NB4 (cell line): ENCODE results near the gene PCDH20.

ENCODE experiments used
- DNase-seq: peaks from one replicate; pipeline ENCODE4 v3.0.0; 2010; ENCODE audit warnings: low read depth
- H3K4me3 ChIP-seq: one replicate; pipeline ENCODE4 v1.5.1; 2011; ENCODE audit warnings: mild to moderate bottlenecking, low read depth, low read length, moderate library complexity
- CTCF ChIP-seq: IDR thresholded peaks from one replicate; pipeline ENCODE4 v1.5.1; 2012; ENCODE audit warnings: low read depth, low read length
- MAX ChIP-seq: IDR thresholded peaks from 2 replicates; pipeline ENCODE4 v1.6.1; 2011; ENCODE audit warnings: low read depth, low read length
- MYC ChIP-seq: IDR thresholded peaks from 2 replicates; pipeline ENCODE4 v1.6.1; 2011; ENCODE audit warnings: low read depth, low read length
- POLR2A ChIP-seq: IDR thresholded peaks from 2 replicates; pipeline ENCODE4 v1.6.1; 2011; ENCODE audit warnings: mild to moderate bottlenecking; ENCODE audit not compliant: insufficient read length; ENCODE audit errors: extremely low read depth

Gene PCDH20

GRCh38 chr13:61415749-61416148, at the start of gene PCDH20:
Gene PCDH20, minus strand, starts transcription at chr13:61415849. Its CDS starts 691 bp downstream, at chr13:61415158.
- no peak for DNase-seq
- no peak for TF ChIP-seq POLR2A
- no peak for TF ChIP-seq MYC
- no peak for TF ChIP-seq CTCF
- H3K4me3 ChIP-seq: no peak within 1 kb of the TSS

- DNase-seq: no peak
- no peak overlapping the region for H3K4me3 ChIP-seq
- TF ChIP-seq MAX: no peak
- TF ChIP-seq POLR2A: no peak
Observed at GRCh38 chr13:61463024-61463423, 47.4 kb upstream of the PCDH20 start.

GRCh38 chr13:61453121-61453520, 37.5 kb upstream of the PCDH20 start:
- no peak for DNase-seq
- TF ChIP-seq MYC (no peak), MAX (no peak), CTCF (no peak), POLR2A (no peak)
- no peak overlapping the region for H3K4me3 ChIP-seq

GRCh38 chr13:61432029-61432428, 16.4 kb upstream of the PCDH20 start:
- no peak for DNase-seq
- H3K4me3 ChIP-seq: no peak overlapping the region
- TF ChIP-seq MYC: no peak
- no peak for TF ChIP-seq POLR2A
- no peak for TF ChIP-seq CTCF
- TF ChIP-seq MAX: no peak

GRCh38 chr13:61423915-61424314, 8.3 kb upstream of the PCDH20 start:
- TF ChIP-seq POLR2A: no peak
- TF ChIP-seq MYC: no peak
- no peak for TF ChIP-seq MAX
- TF ChIP-seq CTCF: no peak
- no peak for DNase-seq
- H3K4me3 ChIP-seq: no peak overlapping the region

GRCh38 chr13:61417086-61417570, 1.5 kb upstream of the PCDH20 start:
- TF ChIP-seq CTCF (no peak), MAX (no peak), POLR2A (no peak)
- DNase-seq: no peak

More at GRCh38 chr13:61417086-61417570, 1.5 kb upstream of the PCDH20 start:
- no peak overlapping the region for H3K4me3 ChIP-seq
